GM21515 (cell line): ENCODE data around the gene BOC.

Experiments
- ATAC-seq: cut with Tn5 transposase; IDR thresholded peaks from one replicate; pipeline ENCODE4 v1.9.1; 2021; ENCODE audit not compliant: unreplicated experiment

BOC gene

DNA sequence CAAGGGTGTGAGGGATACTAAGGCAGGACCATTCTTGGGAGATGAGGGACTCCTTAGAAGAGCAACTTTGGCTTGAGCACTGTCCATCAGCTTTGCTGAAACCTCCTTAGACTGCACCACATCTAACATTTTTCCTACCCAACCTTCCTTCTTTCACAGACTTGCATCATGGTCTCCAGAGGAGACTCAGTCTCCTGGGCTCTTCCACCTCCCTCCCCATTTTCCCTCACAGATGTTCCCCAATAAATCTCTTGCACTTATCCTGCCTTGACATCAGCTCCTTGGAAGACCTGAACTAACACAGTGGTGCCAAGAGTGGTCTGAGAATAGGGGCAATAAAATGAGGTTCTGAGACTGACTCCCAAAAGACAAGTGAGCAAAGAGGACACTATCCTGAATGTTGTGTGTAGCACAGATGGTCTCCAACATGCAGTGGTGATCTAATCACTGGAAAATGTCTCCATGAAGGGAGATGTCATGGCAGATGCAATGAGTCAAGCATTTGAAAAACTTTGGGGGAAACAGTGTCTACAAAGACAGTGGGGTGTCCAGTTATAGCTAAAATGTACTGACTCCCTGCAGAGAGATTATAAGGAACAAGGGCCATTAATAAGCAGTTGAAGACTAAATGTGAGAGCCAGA, 26.0 kb upstream of the BOC start:
- ATAC-seq = no peak

- ATAC-seq = no peak
Measured at GRCh38 chr3:113186566-113186965, 24.8 kb upstream of the BOC start.

DNA sequence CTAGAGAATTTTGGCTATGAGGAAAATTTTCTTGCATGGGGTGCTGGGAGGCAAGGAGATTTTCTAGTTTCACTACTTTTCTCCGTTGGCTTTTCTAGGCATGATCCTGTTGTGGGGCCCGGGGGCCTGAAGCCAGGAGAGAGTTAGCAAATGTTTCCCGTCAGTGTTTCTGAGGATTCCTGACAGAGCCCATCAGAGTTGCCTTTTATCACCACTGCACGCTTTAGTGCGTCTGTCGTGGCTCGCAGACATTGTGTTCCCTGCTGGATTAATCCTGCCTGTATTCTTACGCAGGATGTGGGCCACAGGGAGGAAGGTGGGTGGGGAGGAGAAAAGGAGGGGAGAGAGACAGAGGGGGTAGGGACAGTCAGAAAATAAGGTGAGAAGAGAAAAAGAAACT, 18.1 kb upstream of the BOC start:
- no peak for ATAC-seq

DNA sequence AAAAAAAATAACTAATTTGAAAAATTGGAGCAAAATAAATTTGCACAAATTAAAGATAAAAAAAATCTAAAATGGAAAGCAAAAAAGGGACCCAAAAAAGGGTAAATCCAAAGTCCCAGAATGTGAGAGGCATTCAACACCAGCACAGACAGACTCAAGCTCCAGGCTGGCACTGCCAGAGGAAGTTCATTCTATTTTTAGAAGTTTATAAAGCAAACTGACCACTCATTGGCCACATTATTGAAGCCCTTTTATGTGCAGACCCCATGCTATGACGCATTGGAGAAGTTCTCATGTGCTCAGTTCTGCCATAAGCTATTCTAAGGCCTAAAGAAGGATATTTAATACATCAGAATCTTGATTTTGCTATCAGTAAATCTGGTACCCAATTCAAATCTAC, 17.6 kb upstream of the BOC start:
- no peak for ATAC-seq

GRCh38 chr3:113194823-113195401, 16.4 kb upstream of the BOC start:
- no peak for ATAC-seq

- no peak for ATAC-seq
Measured at GRCh38 chr3:113200351-113200750, 11.0 kb upstream of the BOC start.

DNA sequence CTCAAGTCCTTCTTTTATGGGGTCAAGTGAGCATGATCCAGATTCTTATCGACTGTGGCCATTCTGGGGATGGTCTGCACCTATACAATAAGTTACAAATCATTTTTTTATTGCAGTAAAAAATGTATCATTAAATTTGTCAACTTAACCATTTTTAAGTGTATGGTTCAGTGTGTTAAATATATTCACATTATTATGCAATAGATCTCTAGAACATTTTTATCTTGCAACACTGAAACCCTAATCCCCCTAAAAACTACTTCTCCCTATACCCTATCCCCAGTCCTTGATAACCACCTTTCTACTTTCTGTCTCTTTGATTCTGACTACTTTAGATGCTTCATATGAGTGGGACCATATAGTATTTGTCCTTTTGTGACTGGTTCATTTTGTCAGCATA, 10.4 kb upstream of the BOC start:
- no peak for ATAC-seq

GRCh38 chr3:113204371-113204770, 7.0 kb upstream of the BOC start:
- ATAC-seq = no peak

GRCh38 chr3:113205481-113205880, 5.9 kb upstream of the BOC start:
- no peak for ATAC-seq

- no peak for ATAC-seq
Measured at GRCh38 chr3:113210604-113211329, 590 bp upstream of the BOC start.

DNA sequence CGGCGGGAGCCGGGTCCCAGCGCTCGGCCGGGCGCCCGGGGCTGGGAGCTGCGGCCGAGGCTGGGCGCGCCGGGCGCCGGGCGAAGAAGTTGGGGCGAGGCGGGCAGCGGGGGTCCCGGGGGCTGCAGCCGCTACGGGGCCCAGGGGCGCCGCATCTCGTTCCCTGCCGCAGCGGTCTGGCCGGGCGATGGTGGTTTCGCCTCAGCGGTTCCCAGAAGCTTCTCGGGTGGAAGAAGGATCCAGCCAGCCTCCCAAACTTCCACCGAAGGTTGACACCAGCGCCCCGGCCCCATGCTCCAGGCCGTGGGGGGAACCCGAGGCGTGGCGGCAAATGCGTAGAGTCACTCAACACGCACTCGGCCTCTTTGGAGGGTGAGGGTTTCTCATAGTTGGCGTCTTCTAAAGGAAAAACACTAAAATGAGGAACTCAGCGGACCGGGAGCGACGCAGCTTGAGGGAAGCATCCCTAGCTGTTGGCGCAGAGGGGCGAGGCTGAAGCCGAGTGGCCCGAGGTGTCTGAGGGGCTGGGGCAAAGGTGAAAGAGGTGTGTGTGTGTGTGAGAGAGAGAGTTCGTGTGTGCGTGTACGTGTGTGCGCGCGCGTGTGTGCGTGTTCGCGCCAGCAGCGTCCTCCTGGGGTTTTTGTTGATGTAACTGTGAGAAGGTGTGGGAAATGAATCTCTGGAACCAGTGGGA, 940 bp downstream of the BOC start:
- ATAC-seq = no peak

DNA sequence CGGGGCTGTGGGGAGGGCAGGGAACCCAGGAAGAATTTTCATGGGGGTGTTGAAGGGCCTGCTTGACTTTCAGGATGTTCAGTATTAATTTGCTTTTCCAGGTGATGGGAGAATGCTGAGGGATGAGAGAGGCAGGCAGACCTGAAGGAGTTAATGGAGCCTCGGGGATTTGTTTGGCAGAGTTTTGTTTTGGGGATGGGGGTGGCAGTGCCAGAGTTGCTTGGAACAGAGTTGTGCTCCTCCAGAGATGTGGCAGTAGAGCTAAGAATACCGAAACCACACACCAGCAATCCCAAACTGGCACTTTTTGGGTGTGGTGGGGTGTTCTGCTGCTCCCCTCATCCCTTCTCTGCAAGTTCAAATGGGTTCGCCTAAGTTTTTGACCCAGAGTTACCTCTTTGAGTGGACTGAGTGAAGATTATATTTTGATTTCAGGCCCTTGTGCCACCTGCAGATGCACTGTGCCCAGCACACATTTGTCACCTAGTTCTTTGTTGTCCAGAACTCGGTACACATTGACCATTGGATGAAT, 1.6 kb downstream of the BOC start:
- ATAC-seq = no peak

GRCh38 chr3:113213896-113214587, 2.7 kb downstream of the BOC start:
- ATAC-seq = no peak

GRCh38 chr3:113214917-113215595, 3.7 kb downstream of the BOC start:
- no peak for ATAC-seq

- no peak for ATAC-seq
Measured at GRCh38 chr3:113216393-113216792, 5.0 kb downstream of the BOC start.

DNA sequence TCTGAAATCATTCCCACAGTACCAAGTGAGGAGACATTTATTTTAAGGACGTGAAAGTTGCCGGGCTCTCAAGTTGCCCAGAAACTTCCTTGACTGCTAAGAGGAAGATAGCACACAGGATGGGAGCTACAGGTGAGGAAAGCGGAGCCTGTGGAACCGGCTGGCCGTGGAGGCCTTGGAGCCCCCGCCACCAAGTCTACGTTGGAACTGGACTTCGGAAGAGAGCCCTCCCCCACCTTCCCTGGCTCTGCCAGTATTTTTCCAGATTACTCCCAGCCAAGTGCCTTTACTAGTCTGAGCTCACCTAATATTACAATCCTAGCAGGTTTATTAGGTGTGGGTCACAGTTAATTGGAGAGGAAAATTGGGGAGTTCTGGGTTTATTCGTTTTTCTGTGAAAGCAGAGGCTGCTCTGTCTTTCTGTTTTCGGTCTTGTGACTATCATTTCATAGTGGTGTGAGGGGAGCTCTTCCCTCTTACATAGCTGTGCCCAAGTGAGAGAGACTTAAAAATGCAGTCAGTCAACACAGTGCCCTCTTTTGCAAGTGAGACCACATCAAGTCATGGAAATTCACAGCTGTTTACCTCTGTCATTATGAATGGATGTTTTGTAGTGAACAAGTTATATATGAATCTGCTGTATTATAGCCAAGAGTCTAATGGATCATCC, 6.8 kb downstream of the BOC start:
- no peak for ATAC-seq

DNA sequence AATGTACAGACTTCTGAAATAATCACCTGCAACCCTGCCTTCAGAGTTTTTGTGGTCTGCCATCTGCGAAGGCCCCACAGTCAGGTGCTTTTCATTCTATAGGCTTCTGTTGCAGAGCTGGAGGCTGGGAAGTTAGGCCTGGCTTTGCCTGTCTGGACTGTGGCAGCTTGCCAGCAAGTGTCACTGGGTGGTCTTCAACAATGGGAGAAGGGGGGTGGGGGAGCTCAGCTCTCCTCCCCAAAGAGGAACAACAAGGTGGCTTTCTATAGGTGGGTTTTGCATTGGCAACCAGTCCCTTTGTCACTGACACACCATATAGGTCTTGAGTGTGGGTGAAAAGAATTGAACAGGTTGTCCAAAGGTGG, 7.3 kb downstream of the BOC start:
- ATAC-seq = no peak

DNA sequence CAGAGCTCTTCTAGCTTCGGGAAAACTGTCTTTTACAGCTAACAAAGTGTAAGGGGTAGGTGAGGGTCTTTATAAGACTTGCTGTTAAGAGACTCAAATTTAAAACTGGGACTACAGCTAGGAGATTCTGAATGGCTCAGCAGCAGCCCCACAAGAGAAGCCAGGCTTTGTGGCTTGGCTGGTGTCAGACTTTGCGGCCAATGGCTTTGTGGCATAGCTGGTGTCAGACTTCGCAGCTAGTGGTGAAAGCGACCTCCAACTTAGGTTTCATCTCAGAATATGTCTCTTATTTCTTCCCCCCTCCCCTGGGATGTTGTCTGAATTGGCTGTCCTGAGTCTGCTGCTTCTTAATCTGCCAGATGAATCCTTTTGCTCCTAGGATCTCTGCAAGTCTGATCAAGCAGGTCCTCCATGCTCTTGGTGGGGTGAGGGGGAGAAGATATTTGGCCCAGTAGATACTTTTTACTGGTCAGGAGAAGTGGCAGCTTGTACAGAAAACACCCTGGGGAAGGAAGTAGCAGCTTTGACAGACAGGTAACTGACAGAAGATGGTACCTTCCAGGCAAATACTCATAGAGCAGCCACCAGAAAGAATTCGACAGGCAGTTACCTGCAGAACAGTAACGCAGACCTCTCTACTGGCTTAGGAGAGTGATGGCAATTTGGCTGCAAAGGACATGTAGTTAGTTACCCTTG, 8.4 kb downstream of the BOC start:
- ATAC-seq = no peak

DNA sequence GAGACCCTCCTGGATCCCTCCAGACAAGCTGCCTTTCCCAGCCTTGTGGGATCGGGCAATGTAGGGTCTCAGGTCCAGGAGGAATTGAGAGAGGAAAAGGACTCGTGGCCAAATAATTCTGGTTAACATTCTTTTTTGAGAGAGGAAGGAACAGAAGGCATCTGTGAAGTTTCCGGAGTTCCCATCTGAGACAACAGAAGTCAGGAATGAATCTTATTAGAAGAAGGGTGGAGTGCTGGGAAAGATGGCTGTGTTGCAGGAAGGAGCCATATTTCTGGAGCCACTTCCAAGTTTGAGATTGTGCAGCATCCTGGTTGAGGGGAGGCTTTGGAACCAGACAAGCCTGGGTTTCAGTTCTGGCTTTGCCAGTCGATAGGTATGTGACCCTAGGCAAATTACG, 9.4 kb downstream of the BOC start:
- ATAC-seq = no peak
